Measurements from ENCODE around the gene DPYSL5.

DNA sequence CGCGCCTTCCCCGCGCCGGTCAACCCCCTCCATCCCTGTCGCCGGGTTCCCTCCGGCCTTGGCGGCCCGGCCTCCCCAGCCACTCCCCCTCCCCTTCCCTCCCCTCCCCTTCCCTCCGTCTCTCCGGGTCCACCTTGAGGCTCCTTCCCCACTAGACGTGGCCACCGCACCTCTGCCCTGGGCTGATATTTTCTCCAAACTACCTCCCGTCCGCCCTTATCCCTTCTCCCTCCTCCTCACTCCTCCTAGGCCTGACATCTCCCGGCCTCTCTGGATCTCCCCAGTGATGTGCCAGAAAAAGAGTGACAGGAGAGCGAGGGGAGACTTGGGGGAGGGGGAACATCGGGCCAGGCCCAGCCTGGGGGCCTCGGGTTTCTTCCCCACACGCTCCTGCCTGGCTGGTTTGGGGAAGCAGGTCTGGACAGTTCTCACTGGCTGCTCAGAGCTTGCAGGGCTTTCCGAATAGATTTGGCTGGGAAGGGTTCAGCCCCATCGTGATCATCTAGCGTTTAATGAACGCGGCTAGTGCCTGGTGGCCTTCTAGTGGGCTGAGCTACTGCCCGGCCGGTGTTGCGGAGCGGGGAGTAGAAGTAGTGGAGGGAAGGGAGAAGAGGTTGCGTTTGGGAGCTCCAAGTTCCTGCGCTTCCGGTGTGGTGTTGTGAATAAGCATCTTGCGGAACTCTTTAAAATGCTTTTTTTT, 123.1 kb downstream of the DPYSL5 start:
- no peak for TF ChIP-seq FOXK2 (IDR thresholded peaks at IDR 0.05)
- no peak for TF ChIP-seq TARDBP (IDR thresholded peaks at IDR 0.05)
- TF ChIP-seq FOXA1 (IDR thresholded peaks at IDR 0.05), result no peak
- TF ChIP-seq FOXM1 (IDR thresholded peaks at IDR 0.05; ENCODE audit: borderline replicate concordance), result no peak
- TF ChIP-seq L3MBTL2 (conservative IDR thresholded peaks at IDR 0.05), result no peak
- TF ChIP-seq SP1 (IDR thresholded peaks at IDR 0.05), result no peak
- no peak for TF ChIP-seq BHLHE40 (IDR thresholded peaks at IDR 0.05; ENCODE audit: borderline replicate concordance)
- no peak for TF ChIP-seq ARNT (IDR thresholded peaks at IDR 0.05)
- no peak for TF ChIP-seq SUZ12 (IDR thresholded peaks at IDR 0.05)
- no peak for TF ChIP-seq ZNF384 (IDR thresholded peaks at IDR 0.05)
- TF ChIP-seq NFRKB (IDR thresholded peaks at IDR 0.05), result no peak
- TF ChIP-seq, protein P1, sequence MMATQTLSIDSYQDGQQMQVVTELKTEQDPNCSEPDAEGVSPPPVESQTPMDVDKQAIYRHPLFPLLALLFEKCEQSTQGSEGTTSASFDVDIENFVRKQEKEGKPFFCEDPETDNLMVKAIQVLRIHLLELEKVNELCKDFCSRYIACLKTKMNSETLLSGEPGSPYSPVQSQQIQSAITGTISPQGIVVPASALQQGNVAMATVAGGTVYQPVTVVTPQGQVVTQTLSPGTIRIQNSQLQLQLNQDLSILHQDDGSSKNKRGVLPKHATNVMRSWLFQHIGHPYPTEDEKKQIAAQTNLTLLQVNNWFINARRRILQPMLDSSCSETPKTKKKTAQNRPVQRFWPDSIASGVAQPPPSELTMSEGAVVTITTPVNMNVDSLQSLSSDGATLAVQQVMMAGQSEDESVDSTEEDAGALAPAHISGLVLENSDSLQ (IDR thresholded peaks at IDR 0.05), result peak; percentile 57; the same call in 1 of the 2 replicates
- no peak for TF ChIP-seq ELF4 (IDR thresholded peaks at IDR 0.05)

All from HEK293T (cell line).